RPMI8226 (cell line): ENCODE results near the gene OLIG2.

Experiments
- DNase-seq: peaks from one replicate; pipeline ENCODE4 v3.0.0-alpha.2; 2015

The OLIG2 gene

DNA sequence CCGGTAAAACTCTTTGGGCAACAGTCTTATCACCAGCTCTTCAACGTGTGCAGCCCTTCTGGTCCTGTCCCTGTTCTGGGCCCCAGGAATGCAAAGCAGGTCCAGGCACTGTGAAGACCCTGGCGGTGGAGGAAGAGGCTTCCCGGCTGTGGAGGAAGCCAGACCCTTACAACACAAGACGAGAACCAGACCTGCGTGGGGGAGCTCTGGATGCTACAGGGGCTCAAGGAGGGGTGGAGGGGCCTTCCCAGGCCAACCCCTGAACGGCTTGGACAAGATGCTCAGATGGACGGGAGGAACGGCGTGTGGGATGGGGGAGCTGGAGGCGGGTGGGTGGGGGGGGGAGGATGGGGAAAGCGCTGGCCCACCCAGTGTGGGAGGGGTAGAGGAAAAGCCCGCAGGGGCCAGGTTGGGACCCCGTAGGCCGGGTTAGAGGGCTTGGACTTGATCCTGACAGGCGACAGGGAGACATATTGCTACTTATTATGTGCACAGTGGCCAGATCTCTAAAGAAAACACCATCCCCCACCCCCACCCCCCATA is 5.1 kb upstream of the OLIG2 start:
- DNase-seq, result no peak

DNA sequence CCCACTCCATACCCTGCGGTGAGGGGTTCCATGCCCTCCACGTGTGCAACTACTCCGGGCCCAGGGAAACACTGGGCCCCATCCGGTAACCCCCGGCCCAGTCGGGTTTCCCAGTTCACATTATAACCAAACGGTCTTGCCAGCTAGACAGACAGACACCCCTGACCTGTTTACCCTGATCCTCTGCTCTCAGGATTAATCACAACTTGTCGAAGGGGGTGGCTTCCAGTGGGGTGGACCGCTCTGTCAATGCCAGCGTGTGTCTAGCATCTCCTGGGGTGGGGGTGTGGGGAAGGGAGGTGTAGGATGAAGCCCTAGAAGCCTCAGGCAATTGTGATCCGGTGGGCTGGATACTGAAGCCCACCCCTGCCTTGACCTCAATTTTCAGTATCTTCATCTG is 4.6 kb upstream of the OLIG2 start:
- DNase-seq, result no peak

DNA sequence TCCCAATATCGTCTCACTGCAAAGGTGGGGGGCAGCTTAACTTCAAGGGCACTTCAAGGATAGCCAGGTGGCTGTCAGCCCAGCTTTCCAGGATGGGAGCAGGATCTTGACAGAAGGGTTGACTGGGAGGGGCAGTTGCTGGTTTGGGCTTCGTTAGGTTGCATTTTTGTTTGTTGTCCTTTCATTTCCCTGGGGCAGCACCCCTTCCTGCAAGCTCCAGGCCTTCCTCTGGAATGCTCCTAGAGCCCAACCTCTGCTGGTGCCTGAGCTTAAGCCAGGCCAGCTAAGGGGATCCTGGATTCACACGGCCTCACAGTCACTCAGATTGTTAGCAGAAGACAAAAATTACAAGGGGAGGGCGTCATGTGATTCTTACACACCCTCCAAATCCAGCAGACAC is 4.1 kb upstream of the OLIG2 start:
- DNase-seq, result no peak

DNA sequence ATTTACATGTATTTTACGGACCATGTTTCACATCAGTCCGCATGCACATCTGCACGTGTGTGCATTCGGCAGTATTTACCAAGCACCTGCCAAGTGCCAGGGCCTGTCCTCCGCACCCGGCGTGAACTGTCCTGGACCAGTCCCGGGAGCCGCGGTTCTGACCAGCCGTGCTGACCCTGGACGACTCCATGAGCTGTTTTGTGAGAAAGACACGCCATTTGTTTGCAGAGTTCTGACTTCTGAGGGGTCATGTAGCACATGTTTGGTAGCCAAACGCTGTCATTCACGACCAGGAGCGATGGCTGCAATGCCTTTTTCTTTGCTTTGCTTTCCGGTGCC is 3.3 kb upstream of the OLIG2 start:
- no peak for DNase-seq

DNA sequence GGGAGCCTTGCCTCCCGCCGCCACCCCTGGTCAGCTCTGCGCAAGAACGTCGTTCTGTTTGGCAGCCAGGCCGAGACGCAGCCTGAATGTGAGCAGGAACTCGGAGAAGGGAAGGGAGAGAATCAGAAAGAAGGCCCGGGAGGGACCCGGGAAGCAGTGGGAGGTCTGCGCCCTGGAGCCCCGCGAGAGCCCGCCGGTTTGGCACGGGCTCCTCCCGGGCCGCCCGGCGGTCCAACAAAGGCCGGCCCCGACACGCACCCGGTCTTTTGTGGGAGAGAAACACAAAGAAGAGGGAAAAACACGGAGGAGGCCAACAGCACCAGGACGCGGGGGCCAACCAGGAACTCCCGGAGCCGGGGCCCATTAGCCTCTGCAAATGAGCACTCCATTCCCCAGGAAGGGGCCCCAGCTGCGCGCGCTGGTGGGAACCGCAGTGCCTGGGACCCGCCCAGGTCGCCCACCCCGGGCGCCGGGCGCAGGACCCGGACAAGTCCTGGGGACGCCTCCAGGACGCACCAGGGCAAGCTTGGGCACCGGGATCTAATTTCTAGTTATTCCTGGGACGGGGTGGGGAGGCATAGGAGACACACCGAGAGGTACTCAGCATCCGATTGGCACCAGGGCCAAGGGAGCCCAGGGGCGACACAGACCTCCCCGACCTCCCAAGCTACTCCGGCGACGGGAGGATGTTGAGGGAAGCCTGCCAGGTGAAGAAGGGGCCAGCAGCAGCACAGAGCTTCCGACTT is 2.7 kb upstream of the OLIG2 start:
- no peak for DNase-seq

DNA sequence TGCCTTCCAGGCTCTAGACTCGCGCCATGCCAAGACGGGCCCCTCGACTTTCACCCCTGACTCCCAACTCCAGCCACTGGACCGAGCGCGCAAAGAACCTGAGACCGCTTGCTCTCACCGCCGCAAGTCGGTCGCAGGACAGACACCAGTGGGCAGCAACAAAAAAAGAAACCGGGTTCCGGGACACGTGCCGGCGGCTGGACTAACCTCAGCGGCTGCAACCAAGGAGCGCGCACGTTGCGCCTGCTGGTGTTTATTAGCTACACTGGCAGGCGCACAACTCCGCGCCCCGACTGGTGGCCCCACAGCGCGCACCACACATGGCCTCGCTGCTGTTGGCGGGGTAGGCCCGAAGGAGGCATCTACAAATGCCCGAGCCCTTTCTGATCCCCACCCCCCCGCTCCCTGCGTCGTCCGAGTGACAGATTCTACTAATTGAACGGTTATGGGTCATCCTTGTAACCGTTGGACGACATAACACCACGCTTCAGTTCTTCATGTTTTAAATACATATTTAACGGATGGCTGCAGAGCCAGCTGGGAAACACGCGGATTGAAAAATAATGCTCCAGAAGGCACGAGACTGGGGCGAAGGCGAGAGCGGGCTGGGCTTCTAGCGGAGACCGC is 2.0 kb upstream of the OLIG2 start:
- DNase-seq, result peak; percentile 70

DNA sequence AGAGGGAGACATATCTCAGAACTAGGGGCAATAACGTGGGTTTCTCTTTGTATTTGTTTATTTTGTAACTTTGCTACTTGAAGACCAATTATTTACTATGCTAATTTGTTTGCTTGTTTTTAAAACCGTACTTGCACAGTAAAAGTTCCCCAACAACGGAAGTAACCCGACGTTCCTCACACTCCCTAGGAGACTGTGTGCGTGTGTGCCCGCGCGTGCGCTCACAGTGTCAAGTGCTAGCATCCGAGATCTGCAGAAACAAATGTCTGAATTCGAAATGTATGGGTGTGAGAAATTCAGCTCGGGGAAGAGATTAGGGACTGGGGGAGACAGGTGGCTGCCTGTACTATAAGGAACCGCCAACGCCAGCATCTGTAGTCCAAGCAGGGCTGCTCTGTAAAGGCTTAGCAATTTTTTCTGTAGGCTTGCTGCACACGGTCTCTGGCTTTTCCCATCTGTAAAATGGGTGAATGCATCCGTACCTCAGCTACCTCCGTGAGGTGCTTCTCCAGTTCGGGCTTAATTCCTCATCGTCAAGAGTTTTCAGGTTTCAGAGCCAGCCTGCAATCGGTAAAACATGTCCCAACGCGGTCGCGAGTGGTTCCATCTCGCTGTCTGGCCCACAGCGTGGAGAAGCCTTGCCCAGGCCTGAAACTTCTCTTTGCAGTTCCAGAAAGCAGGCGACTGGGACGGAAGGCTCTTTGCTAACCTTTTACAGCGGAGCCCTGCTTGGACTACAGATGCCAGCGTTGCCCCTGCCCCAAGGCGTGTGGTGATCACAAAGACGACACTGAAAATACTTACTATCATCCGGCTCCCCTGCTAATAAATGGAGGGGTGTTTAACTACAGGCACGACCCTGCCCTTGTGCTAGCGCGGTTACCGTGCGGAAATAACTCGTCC is 1.3 kb upstream of the OLIG2 start:
- peak; percentile 33 for DNase-seq

DNA sequence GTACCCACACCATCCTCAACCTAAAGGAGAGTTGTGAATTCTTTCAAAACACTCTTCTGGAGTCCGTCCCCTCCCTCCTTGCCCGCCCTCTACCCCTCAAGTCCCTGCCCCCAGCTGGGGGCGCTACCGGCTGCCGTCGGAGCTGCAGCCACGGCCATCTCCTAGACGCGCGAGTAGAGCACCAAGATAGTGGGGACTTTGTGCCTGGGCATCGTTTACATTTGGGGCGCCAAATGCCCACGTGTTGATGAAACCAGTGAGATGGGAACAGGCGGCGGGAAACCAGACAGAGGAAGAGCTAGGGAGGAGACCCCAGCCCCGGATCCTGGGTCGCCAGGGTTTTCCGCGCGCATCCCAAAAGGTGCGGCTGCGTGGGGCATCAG is 638 bp upstream of the OLIG2 start:
- no peak for DNase-seq

DNA sequence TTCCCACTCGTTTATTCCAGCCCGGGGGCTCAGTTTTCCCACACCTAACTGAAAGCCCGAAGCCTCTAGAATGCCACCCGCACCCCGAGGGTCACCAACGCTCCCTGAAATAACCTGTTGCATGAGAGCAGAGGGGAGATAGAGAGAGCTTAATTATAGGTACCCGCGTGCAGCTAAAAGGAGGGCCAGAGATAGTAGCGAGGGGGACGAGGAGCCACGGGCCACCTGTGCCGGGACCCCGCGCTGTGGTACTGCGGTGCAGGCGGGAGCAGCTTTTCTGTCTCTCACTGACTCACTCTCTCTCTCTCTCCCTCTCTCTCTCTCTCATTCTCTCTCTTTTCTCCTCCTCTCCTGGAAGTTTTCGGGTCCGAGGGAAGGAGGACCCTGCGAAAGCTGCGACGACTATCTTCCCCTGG is 716 bp downstream of the OLIG2 start:
- DNase-seq, result no peak

DNA sequence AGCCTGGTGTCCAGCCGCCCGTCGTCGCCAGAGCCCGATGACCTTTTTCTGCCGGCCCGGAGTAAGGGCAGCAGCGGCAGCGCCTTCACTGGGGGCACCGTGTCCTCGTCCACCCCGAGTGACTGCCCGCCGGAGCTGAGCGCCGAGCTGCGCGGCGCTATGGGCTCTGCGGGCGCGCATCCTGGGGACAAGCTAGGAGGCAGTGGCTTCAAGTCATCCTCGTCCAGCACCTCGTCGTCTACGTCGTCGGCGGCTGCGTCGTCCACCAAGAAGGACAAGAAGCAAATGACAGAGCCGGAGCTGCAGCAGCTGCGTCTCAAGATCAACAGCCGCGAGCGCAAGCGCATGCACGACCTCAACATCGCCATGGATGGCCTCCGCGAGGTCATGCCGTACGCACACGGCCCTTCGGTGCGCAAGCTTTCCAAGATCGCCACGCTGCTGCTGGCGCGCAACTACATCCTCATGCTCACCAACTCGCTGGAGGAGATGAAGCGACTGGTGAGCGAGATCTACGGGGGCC is 1.2 kb downstream of the OLIG2 start:
- DNase-seq, result peak; percentile 34

DNA sequence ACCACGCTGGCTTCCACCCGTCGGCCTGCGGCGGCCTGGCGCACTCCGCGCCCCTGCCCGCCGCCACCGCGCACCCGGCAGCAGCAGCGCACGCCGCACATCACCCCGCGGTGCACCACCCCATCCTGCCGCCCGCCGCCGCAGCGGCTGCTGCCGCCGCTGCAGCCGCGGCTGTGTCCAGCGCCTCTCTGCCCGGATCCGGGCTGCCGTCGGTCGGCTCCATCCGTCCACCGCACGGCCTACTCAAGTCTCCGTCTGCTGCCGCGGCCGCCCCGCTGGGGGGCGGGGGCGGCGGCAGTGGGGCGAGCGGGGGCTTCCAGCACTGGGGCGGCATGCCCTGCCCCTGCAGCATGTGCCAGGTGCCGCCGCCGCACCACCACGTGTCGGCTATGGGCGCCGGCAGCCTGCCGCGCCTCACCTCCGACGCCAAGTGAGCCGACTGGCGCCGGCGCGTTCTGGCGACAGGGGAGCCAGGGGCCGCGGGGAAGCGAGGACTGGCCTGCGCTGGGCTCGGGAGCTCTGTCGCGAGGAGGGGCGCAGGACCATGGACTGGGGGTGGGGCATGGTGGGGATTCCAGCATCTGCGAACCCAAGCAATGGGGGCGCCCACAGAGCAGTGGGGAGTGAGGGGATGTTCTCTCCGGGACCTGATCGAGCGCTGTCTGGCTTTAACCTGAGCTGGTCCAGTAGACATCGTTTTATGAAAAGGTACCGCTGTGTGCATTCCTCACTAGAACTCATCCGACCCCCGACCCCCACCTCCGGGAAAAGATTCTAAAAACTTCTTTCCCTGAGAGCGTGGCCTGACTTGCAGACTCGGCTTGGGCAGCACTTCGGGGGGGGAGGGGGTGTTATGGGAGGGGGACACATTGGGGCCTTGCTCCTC is 1.9 kb downstream of the OLIG2 start:
- DNase-seq, result peak; percentile 26

DNA sequence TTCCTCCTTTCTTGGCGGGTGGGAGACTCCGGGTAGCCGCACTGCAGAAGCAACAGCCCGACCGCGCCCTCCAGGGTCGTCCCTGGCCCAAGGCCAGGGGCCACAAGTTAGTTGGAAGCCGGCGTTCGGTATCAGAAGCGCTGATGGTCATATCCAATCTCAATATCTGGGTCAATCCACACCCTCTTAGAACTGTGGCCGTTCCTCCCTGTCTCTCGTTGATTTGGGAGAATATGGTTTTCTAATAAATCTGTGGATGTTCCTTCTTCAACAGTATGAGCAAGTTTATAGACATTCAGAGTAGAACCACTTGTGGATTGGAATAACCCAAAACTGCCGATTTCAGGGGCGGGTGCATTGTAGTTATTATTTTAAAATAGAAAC is 2.5 kb downstream of the OLIG2 start:
- no peak for DNase-seq

DNA sequence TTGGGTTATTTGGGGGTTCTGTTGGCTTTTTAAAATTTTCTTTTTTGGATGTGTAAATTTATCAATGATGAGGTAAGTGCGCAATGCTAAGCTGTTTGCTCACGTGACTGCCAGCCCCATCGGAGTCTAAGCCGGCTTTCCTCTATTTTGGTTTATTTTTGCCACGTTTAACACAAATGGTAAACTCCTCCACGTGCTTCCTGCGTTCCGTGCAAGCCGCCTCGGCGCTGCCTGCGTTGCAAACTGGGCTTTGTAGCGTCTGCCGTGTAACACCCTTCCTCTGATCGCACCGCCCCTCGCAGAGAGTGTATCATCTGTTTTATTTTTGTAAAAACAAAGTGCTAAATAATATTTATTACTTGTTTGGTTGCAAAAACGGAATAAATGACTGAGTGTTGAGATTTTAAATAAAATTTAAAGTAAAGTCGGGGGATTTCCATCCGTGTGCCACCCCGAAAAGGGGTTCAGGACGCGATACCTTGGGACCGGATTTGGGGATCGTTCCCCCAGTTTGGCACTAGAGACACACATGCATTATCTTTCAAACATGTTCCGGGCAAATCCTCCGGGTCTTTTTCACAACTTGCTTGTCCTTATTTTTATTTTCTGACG is 3.1 kb downstream of the OLIG2 start:
- peak; percentile 57 for DNase-seq

DNA sequence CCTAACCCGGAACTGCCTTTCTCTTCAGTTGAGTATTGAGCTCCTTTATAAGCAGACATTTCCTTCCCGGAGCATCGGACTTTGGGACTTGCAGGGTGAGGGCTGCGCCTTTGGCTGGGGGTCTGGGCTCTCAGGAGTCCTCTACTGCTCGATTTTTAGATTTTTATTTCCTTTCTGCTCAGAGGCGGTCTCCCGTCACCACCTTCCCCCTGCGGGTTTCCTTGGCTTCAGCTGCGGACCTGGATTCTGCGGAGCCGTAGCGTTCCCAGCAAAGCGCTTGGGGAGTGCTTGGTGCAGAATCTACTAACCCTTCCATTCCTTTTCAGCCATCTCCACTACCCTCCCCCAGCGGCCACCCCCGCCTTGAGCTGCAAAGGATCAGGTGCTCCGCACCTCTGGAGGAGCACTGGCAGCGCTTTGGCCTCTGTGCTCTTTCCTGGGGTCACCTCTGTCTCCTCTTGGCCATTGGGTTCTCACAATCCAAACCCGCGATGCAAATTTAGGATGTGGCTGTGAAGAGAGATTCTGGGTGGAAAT is 3.7 kb downstream of the OLIG2 start:
- DNase-seq, result no peak

DNA sequence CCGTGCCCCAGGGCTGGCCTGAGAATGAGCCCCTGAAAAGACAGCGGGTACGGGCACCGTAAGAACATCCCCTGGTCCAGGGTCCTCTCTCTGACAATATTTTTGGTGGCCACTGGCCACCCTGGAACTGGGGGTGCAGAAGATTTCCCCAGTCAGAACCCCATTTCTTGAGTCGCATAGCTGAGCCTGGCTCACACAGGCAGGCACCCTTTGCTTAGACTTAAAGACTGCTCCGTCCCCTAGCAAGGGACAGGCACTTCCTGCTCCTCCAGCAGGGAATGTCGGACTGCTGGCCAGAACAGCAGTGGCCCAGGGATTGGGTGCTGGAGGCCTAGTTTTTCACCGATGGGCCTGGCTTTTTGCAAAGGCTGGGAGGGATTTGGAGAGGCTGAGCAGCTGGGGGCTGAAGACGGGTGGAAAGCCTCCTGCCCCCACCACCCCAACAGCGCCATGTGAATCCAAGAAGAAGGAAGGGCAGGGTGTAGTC is 4.3 kb downstream of the OLIG2 start:
- DNase-seq, result no peak

DNA sequence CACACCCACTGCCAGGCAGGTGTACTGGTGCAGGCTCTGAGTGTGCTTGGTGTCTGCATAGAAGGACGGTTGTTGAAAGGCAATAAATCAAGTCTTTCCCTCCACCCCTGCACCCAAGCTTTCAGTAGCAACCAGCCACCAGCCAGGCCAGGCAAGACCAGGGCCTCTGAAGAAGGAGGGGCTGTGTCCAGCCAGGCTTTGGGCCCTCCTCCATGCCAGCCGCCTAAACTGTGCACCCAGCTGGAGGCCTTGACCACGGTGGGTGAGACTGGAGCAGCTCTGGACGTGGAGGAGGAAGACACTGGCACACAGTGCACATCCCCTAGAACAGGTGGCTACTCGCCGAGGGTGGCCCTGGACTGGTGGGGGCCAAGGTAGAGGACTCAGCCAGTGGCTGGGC is 4.9 kb downstream of the OLIG2 start:
- DNase-seq, result no peak

DNA sequence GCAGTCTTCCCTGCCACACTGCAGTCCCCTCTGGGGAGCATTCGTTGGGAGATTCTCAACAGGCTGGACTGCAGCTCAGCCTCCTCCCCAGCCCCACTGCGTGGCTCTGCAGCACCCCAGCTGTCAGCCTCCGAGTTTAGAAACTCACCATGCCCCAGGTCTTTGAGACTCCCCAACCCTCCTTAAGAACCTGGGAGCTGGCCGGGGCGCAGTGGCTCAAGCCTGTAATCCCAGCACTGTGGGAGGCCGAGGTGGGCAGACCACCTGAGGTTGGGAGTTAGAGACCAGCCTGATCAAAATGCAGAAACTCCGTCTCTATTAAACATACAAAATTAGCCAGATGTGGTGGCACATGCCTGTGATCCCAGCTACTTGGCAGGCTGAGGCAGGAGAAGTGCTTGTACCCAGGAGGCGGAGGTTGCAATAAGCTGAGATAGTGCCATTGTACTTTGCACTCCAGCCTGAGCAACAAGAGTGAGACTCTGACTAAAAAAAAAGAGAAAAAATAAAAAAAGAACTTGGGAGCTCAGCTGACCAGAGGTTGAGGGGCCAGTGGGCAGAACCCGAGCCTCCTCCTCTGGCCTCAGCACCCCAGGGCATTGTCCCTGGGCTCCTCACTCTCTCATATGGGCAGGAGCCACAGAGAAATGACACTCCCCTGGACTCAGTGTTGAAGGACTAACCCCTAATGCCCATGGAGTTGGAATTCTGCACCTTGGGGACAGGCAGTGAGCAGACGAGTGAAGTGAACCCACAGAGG is 5.6 kb downstream of the OLIG2 start:
- no peak for DNase-seq

DNA sequence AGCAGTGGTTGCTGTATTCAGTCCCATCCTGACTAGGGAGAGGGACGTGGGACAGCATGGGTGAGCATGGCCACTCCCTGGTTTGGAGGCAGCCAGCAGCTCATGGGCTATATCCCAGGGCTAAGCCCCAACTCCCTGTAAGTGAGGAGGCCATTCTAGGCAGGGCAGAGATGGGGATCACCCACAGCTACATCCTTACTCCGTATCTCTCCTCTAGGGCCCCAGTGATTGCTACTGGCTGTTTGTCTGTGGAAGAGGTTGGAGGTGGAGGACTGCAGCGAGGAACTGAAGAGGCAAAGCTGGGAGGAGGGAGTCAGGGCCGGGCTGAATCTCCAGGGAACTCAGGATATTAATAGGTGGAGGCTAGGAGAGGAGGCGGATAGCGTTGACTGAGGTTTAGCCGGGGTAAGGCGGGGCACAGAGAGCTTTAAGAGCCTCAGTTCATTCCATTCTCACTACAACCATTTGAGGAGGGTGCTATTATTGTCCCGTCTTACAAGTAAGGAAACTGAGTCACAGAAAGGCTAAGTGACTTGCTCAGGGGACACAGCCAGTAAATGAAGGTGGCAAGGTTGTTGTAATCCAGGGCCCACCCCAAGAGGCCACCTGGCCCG is 6.8 kb downstream of the OLIG2 start:
- DNase-seq, result no peak

DNA sequence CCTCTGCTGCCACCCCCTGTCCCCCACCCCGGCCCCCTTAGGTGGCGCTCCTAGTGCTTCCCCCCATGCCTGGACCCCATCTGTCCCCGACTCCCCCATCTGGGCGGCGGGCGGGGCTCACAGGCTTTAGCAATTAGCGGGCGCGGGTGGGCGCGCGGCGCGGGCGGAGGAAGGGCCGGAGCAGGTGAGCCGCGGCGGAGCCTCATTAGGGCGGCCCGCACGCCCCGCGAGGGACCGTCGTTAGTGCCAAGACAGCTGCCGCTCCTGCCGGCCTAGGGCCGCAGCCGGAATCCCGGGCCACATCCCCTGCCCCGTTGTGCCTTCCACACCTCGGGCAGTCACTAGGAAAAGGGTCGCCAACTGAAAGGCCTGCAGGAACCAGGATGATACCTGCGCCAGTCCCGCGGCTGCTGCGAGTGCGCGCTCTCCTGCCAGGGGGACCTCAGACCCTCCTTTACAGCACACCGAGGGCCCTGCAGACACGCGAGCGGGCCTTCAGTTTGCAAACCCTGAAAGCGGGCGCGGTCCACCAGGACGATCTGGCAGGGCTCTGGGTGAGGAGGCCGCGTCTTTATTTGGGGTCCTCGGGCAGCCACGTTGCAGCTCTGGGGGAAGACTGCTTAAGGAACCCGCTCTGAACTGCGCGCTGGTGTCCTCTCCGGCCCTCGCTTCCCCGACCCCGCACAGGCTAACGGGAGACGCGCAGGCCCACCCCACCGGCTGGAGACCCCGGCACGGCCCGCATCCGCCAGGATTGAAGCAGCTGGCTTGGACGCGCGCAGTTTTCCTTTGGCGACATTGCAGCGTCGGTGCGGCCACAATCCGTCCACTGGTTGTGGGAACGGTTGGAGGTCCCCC is 7.6 kb downstream of the OLIG2 start:
- DNase-seq, result no peak
